Measurements from ENCODE around the gene RESP18. TPM values are rescaled to one million over a fixed set of nuclear protein-coding genes. Genes with fewer than 3 reads are reported as not detected.

Gene RESP18
- total RNA-seq, 1 donor from 2014 or later = not detected

GRCh38 chr2:219279916-219280516 is 52.5 kb downstream of the RESP18 start:
- Mint-ChIP-seq H3K36me3 (ENCODE audit: unreplicated experiment) (peaks cover 6% of the 10 kb centered on the region), H3K27me3 (ENCODE audit: unreplicated experiment) (no peaks in the 10 kb centered on the region), H3K9me3 (ENCODE audit: unreplicated experiment) (no peaks in the 10 kb centered on the region), H3K4me3 (ENCODE audit: unreplicated experiment) (peak overlapping the region; percentile 84), H3K27ac (ENCODE audit: unreplicated experiment) (peak overlapping the region; percentile 94), H3K4me1 (ENCODE audit: unreplicated experiment) (peaks cover 26% of the 10 kb centered on the region)
- no peak for TF ChIP-seq CTCF (IDR thresholded peaks at IDR 0.05)
- no peak for DNase-seq (ENCODE audit: extremely low spot score, unreplicated experiment)

DNA sequence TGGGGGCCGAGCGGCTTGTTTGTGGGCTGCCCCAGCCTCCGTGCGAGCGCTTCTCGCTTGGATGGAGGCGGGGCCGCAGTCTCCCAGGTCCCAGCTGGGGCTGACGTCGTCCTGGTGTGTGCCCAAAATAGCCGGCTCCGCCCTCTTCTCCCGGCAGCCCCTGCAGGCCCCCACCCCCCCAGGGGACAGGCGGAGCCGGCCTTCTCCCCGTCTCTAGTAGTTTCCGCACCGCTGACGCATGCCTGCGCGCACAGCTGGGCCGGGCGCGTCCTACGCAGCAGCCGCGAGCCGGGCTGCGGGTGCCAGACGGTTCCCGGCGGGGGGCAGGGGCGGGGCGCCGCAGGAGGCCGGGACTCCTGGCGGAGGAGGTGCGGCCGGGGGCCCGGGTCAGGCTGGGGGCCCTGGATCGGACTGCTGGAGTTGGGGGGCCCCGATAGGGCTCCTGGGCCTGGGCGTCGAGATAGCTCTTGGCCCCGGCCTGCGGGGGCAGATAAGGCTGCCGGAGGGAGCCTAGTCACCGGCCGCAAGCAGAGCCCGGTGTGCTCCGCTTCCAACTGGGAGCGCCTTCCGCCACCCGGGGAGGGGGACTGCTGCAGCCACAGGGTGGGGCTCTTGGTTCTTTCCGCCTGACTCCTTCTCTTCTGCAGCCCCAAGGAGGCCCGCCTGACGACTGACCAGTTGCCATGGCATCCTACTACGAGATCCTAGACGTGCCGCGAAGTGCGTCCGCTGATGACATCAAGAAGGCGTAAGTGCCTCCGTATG is 53.2 kb downstream of the RESP18 start, which contains the start of gene DNAJB2:
Gene DNAJB2, plus strand, starts transcription at position 216 of the 765 bp plus-strand sequence. Its CDS starts 468 bp downstream, at position 684.
- Mint-ChIP-seq H3K27me3 (ENCODE audit: unreplicated experiment) (no peaks in the 10 kb centered on the region), H3K27ac (ENCODE audit: unreplicated experiment) (peak within 1 kb of the TSS; percentile 98), H3K9me3 (ENCODE audit: unreplicated experiment) (no peaks in the 10 kb centered on the region), H3K4me1 (ENCODE audit: unreplicated experiment) (peaks cover 32% of the 10 kb centered on the region), H3K36me3 (ENCODE audit: unreplicated experiment) (peaks cover 6% of the 10 kb centered on the region), H3K4me3 (ENCODE audit: unreplicated experiment) (peak within 1 kb of the TSS; percentile 84)
- peak; percentile 99 for DNase-seq (ENCODE audit: extremely low spot score, unreplicated experiment)
- peak; percentile 22 for TF ChIP-seq CTCF (IDR thresholded peaks at IDR 0.05)

DNA sequence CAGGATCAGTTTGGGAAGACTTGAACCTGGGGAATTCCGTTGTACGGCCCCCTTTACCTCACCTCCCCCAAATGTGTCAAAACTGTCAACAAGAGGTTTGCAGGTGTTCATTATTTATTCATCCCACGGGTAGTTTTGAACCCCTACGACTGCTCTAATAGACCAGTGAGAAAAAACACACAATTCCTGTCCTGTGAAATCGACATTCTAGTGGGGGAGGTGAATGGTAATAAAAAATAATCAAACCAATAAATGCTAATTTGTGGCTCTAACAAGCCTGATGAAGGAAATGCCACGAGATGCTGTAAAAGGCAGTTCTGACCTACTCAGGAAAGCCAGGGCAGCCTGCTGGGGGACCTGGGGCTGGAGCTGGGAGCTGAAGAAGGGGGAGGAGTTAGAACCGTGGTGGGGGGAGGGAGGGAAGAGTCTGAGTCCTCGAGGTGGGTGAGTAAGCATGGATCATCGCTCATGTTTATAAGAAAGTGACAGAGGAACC is 53.8 kb downstream of the RESP18 start:
- peak overlapping the region; percentile 84 for H3K4me3 Mint-ChIP-seq (ENCODE audit: unreplicated experiment)
- H3K4me1 Mint-ChIP-seq (ENCODE audit: unreplicated experiment) = peaks cover 39% of the 10 kb centered on the region
- no peaks in the 10 kb centered on the region for H3K27me3 Mint-ChIP-seq (ENCODE audit: unreplicated experiment)
- DNase-seq (ENCODE audit: extremely low spot score, unreplicated experiment) = no peak
- peak overlapping the region; percentile 98 for H3K27ac Mint-ChIP-seq (ENCODE audit: unreplicated experiment)
- H3K9me3 Mint-ChIP-seq (ENCODE audit: unreplicated experiment) = no peaks in the 10 kb centered on the region
- TF ChIP-seq CTCF (IDR thresholded peaks at IDR 0.05) = no peak
- H3K36me3 Mint-ChIP-seq (ENCODE audit: unreplicated experiment) = peaks cover 6% of the 10 kb centered on the region

GRCh38 chr2:219277703-219278654 is 54.6 kb downstream of the RESP18 start:
- Mint-ChIP-seq H3K36me3 (ENCODE audit: unreplicated experiment) (peaks cover 4% of the 10 kb centered on the region), H3K27me3 (ENCODE audit: unreplicated experiment) (no peaks in the 10 kb centered on the region), H3K27ac (ENCODE audit: unreplicated experiment) (peak overlapping the region; percentile 98), H3K4me1 (ENCODE audit: unreplicated experiment) (peaks cover 40% of the 10 kb centered on the region), H3K4me3 (ENCODE audit: unreplicated experiment) (peak overlapping the region; percentile 84), H3K9me3 (ENCODE audit: unreplicated experiment) (no peaks in the 10 kb centered on the region)
- peak; percentile 93 for DNase-seq (ENCODE audit: extremely low spot score, unreplicated experiment)
- TF ChIP-seq CTCF (IDR thresholded peaks at IDR 0.05) = peak; percentile 98

Small RNA genes lying within 50 kb of the gene (microRNA-seq; reads per million reads assigned to microRNA genes)
- gene MIR153-1 (ENCODE audit: unreplicated experiment) = not detected

Other genes starting within 250 kb of the RESP18 start
- 18.0 and 19.3 TPM in 2 replicates for gene NHEJ1, start 171.9 kb downstream of the RESP18 start, total RNA-seq
- 2.8 and 5.2 TPM in 2 replicates for gene SLC23A3, start 162.7 kb downstream of the RESP18 start, total RNA-seq
- 42.8 and 45.7 TPM in 2 replicates for gene CNPPD1, start 155.8 kb downstream of the RESP18 start, total RNA-seq
- 101 and 110 TPM in 2 replicates for gene RETREG2, start 154.5 kb downstream of the RESP18 start, total RNA-seq
- gene ZFAND2B, start 126.0 kb downstream of the RESP18 start, total RNA-seq = 30.0 and 31.4 TPM in 2 replicates
- gene ABCB6, start 113.8 kb downstream of the RESP18 start, total RNA-seq = 27.5 and 30.0 TPM in 2 replicates
- 83.6 and 95.2 TPM in 2 replicates for gene ATG9A, start 103.1 kb downstream of the RESP18 start, total RNA-seq
- gene ANKZF1, start 102.9 kb downstream of the RESP18 start, total RNA-seq = 44.8 and 55.6 TPM in 2 replicates
- gene GLB1L, start 87.3 kb downstream of the RESP18 start, total RNA-seq = 8.8 and 9.6 TPM in 2 replicates
- 28.3 and 29.4 TPM in 2 replicates for gene STK16, start 87.3 kb downstream of the RESP18 start, total RNA-seq
- not detected in 2 replicates for gene TUBA4B, start 79.5 kb downstream of the RESP18 start, total RNA-seq
- gene TUBA4A, start 78.8 kb downstream of the RESP18 start, total RNA-seq = 6.9 and 7.9 TPM in 2 replicates
- 38.6 and 43.3 TPM in 2 replicates for gene DNAJB2, start 53.4 kb downstream of the RESP18 start, total RNA-seq
- gene PTPRN, start 23.3 kb downstream of the RESP18 start, total RNA-seq = 0.24 TPM in 1 of 2 replicates, not detected in the other
- gene DNPEP, start 55.2 kb upstream of the RESP18 start, total RNA-seq = 58.1 and 73.2 TPM in 2 replicates
- gene DES, start 85.6 kb upstream of the RESP18 start, total RNA-seq = not detected in 2 replicates
- gene SPEG, start 102.1 kb upstream of the RESP18 start, total RNA-seq = 27.0 and 30.3 TPM in 2 replicates
- 41.4 and 42.5 TPM in 2 replicates for gene GMPPA, start 166.1 kb upstream of the RESP18 start, total RNA-seq
- 0.11 and 0.13 TPM in 2 replicates for gene ASIC4, start 181.7 kb upstream of the RESP18 start, total RNA-seq
- gene CHPF, start 211.1 kb upstream of the RESP18 start, total RNA-seq = 144 and 151 TPM in 2 replicates
- gene TMEM198, start 211.3 kb upstream of the RESP18 start, total RNA-seq = 5.3 and 6.7 TPM in 2 replicates
- 168 and 174 TPM in 2 replicates for gene OBSL1, start 238.8 kb upstream of the RESP18 start, total RNA-seq
- gene INHA, start 239.6 kb upstream of the RESP18 start, total RNA-seq = 1.2 and 1.4 TPM in 2 replicates